A549 treated with dexamethasone at 1 μM for 4 hours (cell line): ENCODE data around the gene CDC42BPB. TPM values are rescaled to one million over a fixed set of nuclear protein-coding genes. Genes with fewer than 3 reads are reported as not detected.

Experiments
- total RNA-seq: library from RNA; stranded (reverse); fragments of 200-300 nt; extraction: Qiagen RNA extraction; gene quantifications from 5 replicates; pipeline ENCODE4 v1.2.3, GENCODE V29; 2022

CDC42BPB gene, protein sequence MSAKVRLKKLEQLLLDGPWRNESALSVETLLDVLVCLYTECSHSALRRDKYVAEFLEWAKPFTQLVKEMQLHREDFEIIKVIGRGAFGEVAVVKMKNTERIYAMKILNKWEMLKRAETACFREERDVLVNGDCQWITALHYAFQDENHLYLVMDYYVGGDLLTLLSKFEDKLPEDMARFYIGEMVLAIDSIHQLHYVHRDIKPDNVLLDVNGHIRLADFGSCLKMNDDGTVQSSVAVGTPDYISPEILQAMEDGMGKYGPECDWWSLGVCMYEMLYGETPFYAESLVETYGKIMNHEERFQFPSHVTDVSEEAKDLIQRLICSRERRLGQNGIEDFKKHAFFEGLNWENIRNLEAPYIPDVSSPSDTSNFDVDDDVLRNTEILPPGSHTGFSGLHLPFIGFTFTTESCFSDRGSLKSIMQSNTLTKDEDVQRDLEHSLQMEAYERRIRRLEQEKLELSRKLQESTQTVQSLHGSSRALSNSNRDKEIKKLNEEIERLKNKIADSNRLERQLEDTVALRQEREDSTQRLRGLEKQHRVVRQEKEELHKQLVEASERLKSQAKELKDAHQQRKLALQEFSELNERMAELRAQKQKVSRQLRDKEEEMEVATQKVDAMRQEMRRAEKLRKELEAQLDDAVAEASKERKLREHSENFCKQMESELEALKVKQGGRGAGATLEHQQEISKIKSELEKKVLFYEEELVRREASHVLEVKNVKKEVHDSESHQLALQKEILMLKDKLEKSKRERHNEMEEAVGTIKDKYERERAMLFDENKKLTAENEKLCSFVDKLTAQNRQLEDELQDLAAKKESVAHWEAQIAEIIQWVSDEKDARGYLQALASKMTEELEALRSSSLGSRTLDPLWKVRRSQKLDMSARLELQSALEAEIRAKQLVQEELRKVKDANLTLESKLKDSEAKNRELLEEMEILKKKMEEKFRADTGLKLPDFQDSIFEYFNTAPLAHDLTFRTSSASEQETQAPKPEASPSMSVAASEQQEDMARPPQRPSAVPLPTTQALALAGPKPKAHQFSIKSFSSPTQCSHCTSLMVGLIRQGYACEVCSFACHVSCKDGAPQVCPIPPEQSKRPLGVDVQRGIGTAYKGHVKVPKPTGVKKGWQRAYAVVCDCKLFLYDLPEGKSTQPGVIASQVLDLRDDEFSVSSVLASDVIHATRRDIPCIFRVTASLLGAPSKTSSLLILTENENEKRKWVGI (N-terminal part only)
- total RNA-seq: 64.8 to 92.3 TPM (median 85.7 TPM) in 5 replicates

GRCh38 chr14:103057372-103058163 lies at the start of gene CDC42BPB:
Gene CDC42BPB (minus strand): TSS chr14:103057549. CDS start chr14:103057173, 376 bp downstream.

GRCh38 chr14:103094406-103095209 lies 37.3 kb upstream of the CDC42BPB start, which contains the start of gene EXOC3L4:
Gene EXOC3L4 (plus strand): TSS chr14:103094725. CDS start chr14:103100220, 5,495 bp downstream.

GRCh38 chr14:103084021-103084919 lies 26.9 kb upstream of the CDC42BPB start, which contains the start of gene LBHD2:
Gene LBHD2 (plus strand): TSS chr14:103084210. CDS start chr14:103086013, 1,803 bp downstream.

GRCh38 chr14:102922490-102923200 lies 134.7 kb downstream of the CDC42BPB start, which contains the start of gene AMN:
Gene AMN (plus strand): TSS chr14:102922663. CDS start chr14:102922689, 26 bp downstream.

Other genes starting within 250 kb of the CDC42BPB start
- 0.27 to 0.45 TPM (median 0.32 TPM) in 5 replicates for gene AMN, start 134.9 kb downstream of the CDC42BPB start, total RNA-seq
- gene LBHD2, start 26.7 kb upstream of the CDC42BPB start, total RNA-seq: 0.12 to 0.22 TPM (median 0.20 TPM) in 3 of 5 replicates, not detected in the others
- gene EXOC3L4, start 37.2 kb upstream of the CDC42BPB start, total RNA-seq: 1.0 to 1.7 TPM (median 1.6 TPM) in 5 replicates
- 215 to 308 TPM (median 294 TPM) in 5 replicates for gene TNFAIP2, start 65.9 kb upstream of the CDC42BPB start, total RNA-seq